PC-3 (cell line): Measurements from ENCODE around the gene TMEM163. TPM values are rescaled to one million over a fixed set of nuclear protein-coding genes. Genes with fewer than 3 reads are reported as not detected.

ENCODE experiments used
- ATAC-seq: fragments of 200-7000 bp; cut with Tn5 transposase; 2 replicates; pipeline ENCODE4 v1.9.1; 2020; ENCODE audit warnings: mild to moderate bottlenecking, moderate library complexity
- BruUV-seq: library from RNA; stranded (reverse); fragments of 400-500 nt; replicated peaks from 2 replicates; lab custom pipeline; 2021; lab: Mats Ljungman, UMichigan
- CTCF ChIA-PET: fragments of 300-600 bp; sonication (Branson Sonifier 250); formaldehyde crosslinking; loops from one replicate; lab custom pipeline; 2022; ENCODE audit warnings: antibody characterized with exemption; lab: Charles Lee
- POLR2A ChIA-PET: fragments of 300-600 bp; sonication (Branson Sonifier 250); formaldehyde crosslinking; loops from one replicate; lab custom pipeline; 2022; ENCODE audit warnings: antibody characterized with exemption; ENCODE audit not compliant: unreplicated experiment; lab: Charles Lee
- DNase-seq: peaks from one replicate; pipeline ENCODE4 v3.0.0-alpha.2; 2015
- H2AFZ ChIP-seq: fragments of 300-600 bp; sonication (generic); 2 replicates; pipeline ENCODE4 v1.6.0; 2016; ENCODE audit warnings: antibody characterized with exemption, low read length
- H3F3A ChIP-seq: fragments of 300-600 bp; sonication (generic); one replicate; pipeline ENCODE4 v1.6.0; 2017; ENCODE audit warnings: antibody characterized with exemption, low read length, control low read depth, mild to moderate bottlenecking; ENCODE audit not compliant: unreplicated experiment
- H3K27ac ChIP-seq: fragments of 300-600 bp; sonication (generic); 2 replicates; pipeline ENCODE4 v1.5.1; 2016; ENCODE audit warnings: mild to moderate bottlenecking, low read length
- H3K27me3 ChIP-seq: fragments of 300-600 bp; sonication (generic); 2 replicates; pipeline ENCODE4 v1.6.1; 2016; ENCODE audit warnings: low read length, mixed read lengths
- H3K36me3 ChIP-seq: fragments of 300-600 bp; sonication (generic); 2 replicates; pipeline ENCODE4 v1.6.1; 2016; ENCODE audit warnings: low read depth, mixed run types, low read length, mixed read lengths
- H3K4me1 ChIP-seq: fragments of 300-600 bp; sonication (generic); 2 replicates; pipeline ENCODE4 v1.5.1; 2016; ENCODE audit warnings: low read length; ENCODE audit not compliant: insufficient read depth
- H3K4me2 ChIP-seq: fragments of 300-600 bp; sonication (generic); 2 replicates; pipeline ENCODE4 v1.6.0; 2016; ENCODE audit warnings: low read length
- H3K4me3 ChIP-seq: fragments of 300-600 bp; sonication (generic); 2 replicates; pipeline ENCODE4 v1.5.1; 2016; ENCODE audit warnings: mild to moderate bottlenecking, low read length, mixed read lengths
- H3K79me2 ChIP-seq: fragments of 300-600 bp; sonication (generic); 2 replicates; pipeline ENCODE4 v1.6.1; 2017; ENCODE audit warnings: low read length, mixed read lengths
- H3K9ac ChIP-seq: fragments of 300-600 bp; sonication (generic); 2 replicates; pipeline ENCODE4 v1.6.0; 2016; ENCODE audit warnings: mild to moderate bottlenecking, low read length
- H3K9me2 ChIP-seq: fragments of 300-600 bp; sonication (generic); replicated peaks from 2 replicates; pipeline ENCODE4 v1.6.1; 2016; ENCODE audit warnings: mixed run types, low read length, mixed read lengths
- H3K9me3 ChIP-seq: fragments of 300-600 bp; sonication (generic); 2 replicates; pipeline ENCODE4 v1.6.1; 2016; ENCODE audit warnings: low read length, mixed read lengths
- H4K20me1 ChIP-seq: fragments of 300-600 bp; sonication (generic); 2 replicates; pipeline ENCODE4 v1.6.1; 2016; ENCODE audit warnings: low read length, mixed read lengths
- EZH2 ChIP-seq: fragments of 300-600 bp; sonication (generic); IDR thresholded peaks from one replicate; pipeline ENCODE4 v1.6.1; 2017; ENCODE audit warnings: antibody characterized with exemption, mild to moderate bottlenecking, low read length; ENCODE audit not compliant: unreplicated experiment
- EZH2phosphoT487 ChIP-seq: fragments of 300-600 bp; sonication (generic); IDR thresholded peaks from 2 replicates; pipeline ENCODE4 v1.6.1; 2018; ENCODE audit warnings: mild to moderate bottlenecking, antibody characterized with exemption, low read length, borderline replicate concordance
- intact Hi-C: fragments of 100-400 bp; cut with micrococcal nuclease; formaldehyde crosslinking; loops from 2 replicates; pipeline ENCODE4 v1.9.0; 2023
- total RNA-seq: library from RNA; depleted of rRNA; stranded (reverse); fragments of >200 nt; gene quantifications from 2 replicates; pipeline ENCODE4 v1.2.3, GENCODE V29; 2014
- TF ChIP-seq, protein P1 (sequence below): fragments of 300-600 bp; sonication (generic); conservative IDR thresholded peaks from 2 replicates; pipeline ENCODE4 v1.5.1; 2017; ENCODE audit warnings: antibody characterized with exemption, low read depth, mild to moderate bottlenecking, low read length

TMEM163 gene
- total RNA-seq, 1 experiment from 2014 or later, result 0.47 TPM

DNA sequence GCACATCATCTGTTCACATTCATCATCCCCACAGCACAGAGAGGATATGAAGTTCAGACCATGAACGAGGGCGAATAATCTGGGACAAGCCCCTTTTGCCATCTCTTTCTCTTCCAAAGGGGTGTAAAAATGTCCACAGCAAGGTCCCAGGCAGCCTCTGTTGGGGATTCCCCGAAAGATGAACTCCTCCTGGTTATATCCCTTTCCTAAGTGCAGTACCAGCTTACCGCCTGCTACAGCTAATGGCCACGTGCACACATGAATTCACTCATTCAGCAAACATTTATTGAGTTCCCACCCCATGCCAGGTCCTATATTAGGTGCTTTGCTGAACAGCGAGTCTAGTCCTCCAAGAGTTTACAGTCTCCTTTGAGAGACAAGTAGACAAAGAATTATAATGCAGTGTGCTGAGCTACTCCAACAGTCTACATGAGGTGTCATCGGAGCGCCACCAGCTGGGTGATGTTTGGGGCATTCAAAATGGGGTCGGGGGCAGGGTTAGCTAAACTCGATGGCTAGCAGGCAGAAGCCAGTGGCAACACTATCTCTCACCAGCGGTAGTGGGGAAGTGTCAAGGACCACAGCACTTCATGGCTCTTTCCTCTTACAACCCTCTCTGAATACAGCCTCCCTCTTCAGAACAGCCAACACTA is 228.9 kb downstream of the TMEM163 start:
- ATAC-seq (no peak), DNase-seq (no peak)
- TF ChIP-seq EZH2 (no peak), EZH2phosphoT487 (no peak)
- TF ChIP-seq, protein P1, sequence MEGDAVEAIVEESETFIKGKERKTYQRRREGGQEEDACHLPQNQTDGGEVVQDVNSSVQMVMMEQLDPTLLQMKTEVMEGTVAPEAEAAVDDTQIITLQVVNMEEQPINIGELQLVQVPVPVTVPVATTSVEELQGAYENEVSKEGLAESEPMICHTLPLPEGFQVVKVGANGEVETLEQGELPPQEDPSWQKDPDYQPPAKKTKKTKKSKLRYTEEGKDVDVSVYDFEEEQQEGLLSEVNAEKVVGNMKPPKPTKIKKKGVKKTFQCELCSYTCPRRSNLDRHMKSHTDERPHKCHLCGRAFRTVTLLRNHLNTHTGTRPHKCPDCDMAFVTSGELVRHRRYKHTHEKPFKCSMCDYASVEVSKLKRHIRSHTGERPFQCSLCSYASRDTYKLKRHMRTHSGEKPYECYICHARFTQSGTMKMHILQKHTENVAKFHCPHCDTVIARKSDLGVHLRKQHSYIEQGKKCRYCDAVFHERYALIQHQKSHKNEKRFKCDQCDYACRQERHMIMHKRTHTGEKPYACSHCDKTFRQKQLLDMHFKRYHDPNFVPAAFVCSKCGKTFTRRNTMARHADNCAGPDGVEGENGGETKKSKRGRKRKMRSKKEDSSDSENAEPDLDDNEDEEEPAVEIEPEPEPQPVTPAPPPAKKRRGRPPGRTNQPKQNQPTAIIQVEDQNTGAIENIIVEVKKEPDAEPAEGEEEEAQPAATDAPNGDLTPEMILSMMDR, result no peak
- POLR2A ChIA-PET, result no interaction called here
- no peak overlapping the region for H2AFZ ChIP-seq
- H3K36me3 ChIP-seq, result no peaks in the 10 kb centered on the region
- no peaks in the 10 kb centered on the region for H3K79me2 ChIP-seq
- no peaks in the 10 kb centered on the region for H4K20me1 ChIP-seq
- intact Hi-C loops, result no loop called here
- H3K9me2 ChIP-seq, result no peaks in the 10 kb centered on the region
- no peaks in the 10 kb centered on the region for H3F3A ChIP-seq
- CTCF ChIA-PET, result no interaction called here
- H3K4me3 ChIP-seq, result no peak overlapping the region
- no peaks in the 10 kb centered on the region for H3K9me3 ChIP-seq
- H3K4me2 ChIP-seq, result no peak overlapping the region
- no TSS peak for BruUV-seq
- no peaks in the 10 kb centered on the region for H3K4me1 ChIP-seq
- H3K9ac ChIP-seq, result no peak overlapping the region
- H3K27ac ChIP-seq, result no peak overlapping the region
- H3K27me3 ChIP-seq, result peaks cover 3% of the 10 kb centered on the region; the same call in 1 of the 2 replicates

DNA sequence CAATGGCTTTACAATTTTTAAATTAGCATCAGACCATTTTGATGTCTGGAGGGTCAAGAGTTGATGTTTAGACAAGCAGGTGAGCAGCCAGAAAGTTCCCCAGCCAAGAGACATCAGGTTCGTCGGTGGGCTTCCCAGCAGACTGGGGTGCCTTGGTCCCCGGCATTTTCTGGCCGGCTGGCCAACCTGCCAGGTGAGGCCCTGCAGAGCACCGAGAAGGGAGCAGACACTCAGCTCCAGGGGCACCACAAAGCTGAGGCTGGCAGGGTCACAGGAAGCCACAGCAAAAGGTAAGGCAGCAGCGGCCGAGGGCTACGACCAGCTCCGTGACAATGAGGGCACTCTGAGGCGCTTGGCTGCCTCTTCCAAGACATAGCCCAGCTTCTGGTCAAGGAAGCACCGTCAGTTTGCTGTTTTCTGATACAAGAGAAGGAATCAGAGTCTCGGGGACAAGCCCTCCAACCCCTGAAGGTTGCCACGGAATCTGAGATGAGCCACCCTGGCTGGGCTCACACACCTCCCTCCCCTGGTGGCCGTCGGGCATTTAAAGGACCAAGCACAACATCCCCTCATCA is 235.9 kb downstream of the TMEM163 start:
- H3K4me2 ChIP-seq, result no peak overlapping the region
- ATAC-seq (no peak), DNase-seq (no peak)
- H3K27ac ChIP-seq, result no peak overlapping the region
- TF ChIP-seq EZH2, result no peak
- TF ChIP-seq, protein P1, result no peak
- no peak for TF ChIP-seq EZH2phosphoT487
- intact Hi-C loops, result no loop called here
- peaks cover 3% of the 10 kb centered on the region; the same call in 1 of the 2 replicates for H3K27me3 ChIP-seq
- no TSS peak for BruUV-seq
- H2AFZ ChIP-seq, result no peak overlapping the region
- H3K9ac ChIP-seq, result no peak overlapping the region
- H4K20me1 ChIP-seq, result no peaks in the 10 kb centered on the region
- H3K9me3 ChIP-seq, result no peaks in the 10 kb centered on the region
- H3K36me3 ChIP-seq, result no peaks in the 10 kb centered on the region
- H3K4me3 ChIP-seq, result no peak overlapping the region
- H3F3A ChIP-seq, result no peaks in the 10 kb centered on the region
- POLR2A ChIA-PET, result no interaction called here
- H3K79me2 ChIP-seq, result no peaks in the 10 kb centered on the region
- CTCF ChIA-PET, result no interaction called here
- no peaks in the 10 kb centered on the region for H3K9me2 ChIP-seq
- no peaks in the 10 kb centered on the region for H3K4me1 ChIP-seq
